GM23338 (cell line): ENCODE results near the gene AMBRA1.

ENCODE experiments used
- CREB1 ChIP-seq: fragments of 250-450 bp; sonication (Bioruptor Pico); IDR thresholded peaks from 2 replicates; pipeline ENCODE4 v1.5.0; 2020; ENCODE audit warnings: low read depth, mild to moderate bottlenecking, moderate library complexity
- EZH2 ChIP-seq: fragments of 200-600 bp; sonication (generic); IDR thresholded peaks from one replicate; pipeline ENCODE4 v1.8.0; 2017; ENCODE audit warnings: antibody characterized with exemption, mild to moderate bottlenecking, low read depth; ENCODE audit not compliant: unreplicated experiment
- EZH2phosphoT487 ChIP-seq: fragments of 200-600 bp; sonication (generic); IDR thresholded peaks from one replicate; pipeline ENCODE4 v1.8.1; 2018; ENCODE audit warnings: antibody characterized with exemption; ENCODE audit not compliant: unreplicated experiment
- JUNB ChIP-seq: IDR thresholded peaks from one replicate; pipeline ENCODE4 v1.6.1; 2016; ENCODE audit warnings: antibody characterized with exemption; ENCODE audit not compliant: unreplicated experiment
- NANOG ChIP-seq: IDR thresholded peaks from 2 replicates; pipeline ENCODE4 v1.6.1; 2016; ENCODE audit warnings: antibody characterized with exemption, borderline replicate concordance
- POLR2AphosphoS5 ChIP-seq: IDR thresholded peaks from 2 replicates; pipeline ENCODE4 v1.6.1; 2016; ENCODE audit warnings: antibody characterized with exemption, low read depth
- STAT1 ChIP-seq: IDR thresholded peaks from one replicate; pipeline ENCODE4 v1.6.1; 2016; ENCODE audit warnings: antibody characterized with exemption; ENCODE audit not compliant: unreplicated experiment
- ZNF114 ChIP-seq: fragments of 250-450 bp; sonication (Bioruptor Pico); IDR thresholded peaks from 2 replicates; pipeline ENCODE4 v1.5.0; 2020; ENCODE audit warnings: mild to moderate bottlenecking, moderate library complexity
- ZNF331 ChIP-seq: fragments of 250-450 bp; sonication (Bioruptor Pico); IDR thresholded peaks from 2 replicates; pipeline ENCODE4 v1.5.0; 2020; ENCODE audit warnings: low read depth, mild to moderate bottlenecking, moderate library complexity
- TF ChIP-seq, protein P1 (sequence below), 2 experiments: fragments of 200-600 bp in 1 of 2; sonication (generic) in 1 of 2; conservative IDR thresholded peaks; 2 replicates each; pipeline versions ENCODE4 v1.5.1 to v1.6.1; 2016 to 2017; ENCODE audit warnings: antibody characterized with exemption in 2 of 2, low read depth in 2 of 2, mild to moderate bottlenecking in 2 of 2, moderate library complexity in 1 of 2
- TF ChIP-seq, protein P2 (sequence below): IDR thresholded peaks from one replicate; pipeline ENCODE4 v1.6.1; 2018; ENCODE audit warnings: antibody characterized with exemption; ENCODE audit not compliant: unreplicated experiment
- TF ChIP-seq, protein P3 (sequence below): fragments of 250-450 bp; sonication (Bioruptor Pico); IDR thresholded peaks from 2 replicates; pipeline ENCODE4 v1.5.0; 2020; ENCODE audit warnings: mild to moderate bottlenecking, moderate library complexity
- TF ChIP-seq, protein P4 (sequence below): IDR thresholded peaks from 2 replicates; pipeline ENCODE4 v1.6.1; 2016; ENCODE audit warnings: antibody characterized with exemption

DNA sequence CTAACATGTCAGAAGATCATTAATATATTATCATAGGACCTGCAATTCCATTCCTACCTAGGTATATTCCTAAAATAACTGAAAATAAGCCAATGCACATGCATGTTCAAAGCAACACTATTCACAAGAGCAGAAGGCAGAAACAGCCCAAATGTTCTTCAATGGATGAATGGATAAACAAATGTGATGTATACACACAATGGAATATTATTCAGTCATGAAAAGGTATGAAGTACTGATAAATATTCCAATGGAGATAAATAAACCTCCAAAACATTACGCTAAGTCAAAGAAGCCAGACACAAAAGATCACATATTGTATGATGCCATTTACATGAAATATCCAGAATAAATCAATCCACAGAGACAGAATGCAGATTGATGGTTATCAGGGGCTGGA, 16.8 kb downstream of the AMBRA1 start:
- TF ChIP-seq EZH2: no peak
- TF ChIP-seq, protein P1, sequence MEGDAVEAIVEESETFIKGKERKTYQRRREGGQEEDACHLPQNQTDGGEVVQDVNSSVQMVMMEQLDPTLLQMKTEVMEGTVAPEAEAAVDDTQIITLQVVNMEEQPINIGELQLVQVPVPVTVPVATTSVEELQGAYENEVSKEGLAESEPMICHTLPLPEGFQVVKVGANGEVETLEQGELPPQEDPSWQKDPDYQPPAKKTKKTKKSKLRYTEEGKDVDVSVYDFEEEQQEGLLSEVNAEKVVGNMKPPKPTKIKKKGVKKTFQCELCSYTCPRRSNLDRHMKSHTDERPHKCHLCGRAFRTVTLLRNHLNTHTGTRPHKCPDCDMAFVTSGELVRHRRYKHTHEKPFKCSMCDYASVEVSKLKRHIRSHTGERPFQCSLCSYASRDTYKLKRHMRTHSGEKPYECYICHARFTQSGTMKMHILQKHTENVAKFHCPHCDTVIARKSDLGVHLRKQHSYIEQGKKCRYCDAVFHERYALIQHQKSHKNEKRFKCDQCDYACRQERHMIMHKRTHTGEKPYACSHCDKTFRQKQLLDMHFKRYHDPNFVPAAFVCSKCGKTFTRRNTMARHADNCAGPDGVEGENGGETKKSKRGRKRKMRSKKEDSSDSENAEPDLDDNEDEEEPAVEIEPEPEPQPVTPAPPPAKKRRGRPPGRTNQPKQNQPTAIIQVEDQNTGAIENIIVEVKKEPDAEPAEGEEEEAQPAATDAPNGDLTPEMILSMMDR (conservative IDR thresholded peaks at IDR 0.05; ENCODE audit: low read depth in 2 of 2): no peak
- no peak for TF ChIP-seq POLR2AphosphoS5
- no peak for TF ChIP-seq JUNB
- TF ChIP-seq, protein P2, sequence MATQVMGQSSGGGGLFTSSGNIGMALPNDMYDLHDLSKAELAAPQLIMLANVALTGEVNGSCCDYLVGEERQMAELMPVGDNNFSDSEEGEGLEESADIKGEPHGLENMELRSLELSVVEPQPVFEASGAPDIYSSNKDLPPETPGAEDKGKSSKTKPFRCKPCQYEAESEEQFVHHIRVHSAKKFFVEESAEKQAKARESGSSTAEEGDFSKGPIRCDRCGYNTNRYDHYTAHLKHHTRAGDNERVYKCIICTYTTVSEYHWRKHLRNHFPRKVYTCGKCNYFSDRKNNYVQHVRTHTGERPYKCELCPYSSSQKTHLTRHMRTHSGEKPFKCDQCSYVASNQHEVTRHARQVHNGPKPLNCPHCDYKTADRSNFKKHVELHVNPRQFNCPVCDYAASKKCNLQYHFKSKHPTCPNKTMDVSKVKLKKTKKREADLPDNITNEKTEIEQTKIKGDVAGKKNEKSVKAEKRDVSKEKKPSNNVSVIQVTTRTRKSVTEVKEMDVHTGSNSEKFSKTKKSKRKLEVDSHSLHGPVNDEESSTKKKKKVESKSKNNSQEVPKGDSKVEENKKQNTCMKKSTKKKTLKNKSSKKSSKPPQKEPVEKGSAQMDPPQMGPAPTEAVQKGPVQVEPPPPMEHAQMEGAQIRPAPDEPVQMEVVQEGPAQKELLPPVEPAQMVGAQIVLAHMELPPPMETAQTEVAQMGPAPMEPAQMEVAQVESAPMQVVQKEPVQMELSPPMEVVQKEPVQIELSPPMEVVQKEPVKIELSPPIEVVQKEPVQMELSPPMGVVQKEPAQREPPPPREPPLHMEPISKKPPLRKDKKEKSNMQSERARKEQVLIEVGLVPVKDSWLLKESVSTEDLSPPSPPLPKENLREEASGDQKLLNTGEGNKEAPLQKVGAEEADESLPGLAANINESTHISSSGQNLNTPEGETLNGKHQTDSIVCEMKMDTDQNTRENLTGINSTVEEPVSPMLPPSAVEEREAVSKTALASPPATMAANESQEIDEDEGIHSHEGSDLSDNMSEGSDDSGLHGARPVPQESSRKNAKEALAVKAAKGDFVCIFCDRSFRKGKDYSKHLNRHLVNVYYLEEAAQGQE: no peak
- no peak for TF ChIP-seq EZH2phosphoT487
- TF ChIP-seq CREB1 (CRISPR knock-in tag): no peak
- TF ChIP-seq, protein P3, sequence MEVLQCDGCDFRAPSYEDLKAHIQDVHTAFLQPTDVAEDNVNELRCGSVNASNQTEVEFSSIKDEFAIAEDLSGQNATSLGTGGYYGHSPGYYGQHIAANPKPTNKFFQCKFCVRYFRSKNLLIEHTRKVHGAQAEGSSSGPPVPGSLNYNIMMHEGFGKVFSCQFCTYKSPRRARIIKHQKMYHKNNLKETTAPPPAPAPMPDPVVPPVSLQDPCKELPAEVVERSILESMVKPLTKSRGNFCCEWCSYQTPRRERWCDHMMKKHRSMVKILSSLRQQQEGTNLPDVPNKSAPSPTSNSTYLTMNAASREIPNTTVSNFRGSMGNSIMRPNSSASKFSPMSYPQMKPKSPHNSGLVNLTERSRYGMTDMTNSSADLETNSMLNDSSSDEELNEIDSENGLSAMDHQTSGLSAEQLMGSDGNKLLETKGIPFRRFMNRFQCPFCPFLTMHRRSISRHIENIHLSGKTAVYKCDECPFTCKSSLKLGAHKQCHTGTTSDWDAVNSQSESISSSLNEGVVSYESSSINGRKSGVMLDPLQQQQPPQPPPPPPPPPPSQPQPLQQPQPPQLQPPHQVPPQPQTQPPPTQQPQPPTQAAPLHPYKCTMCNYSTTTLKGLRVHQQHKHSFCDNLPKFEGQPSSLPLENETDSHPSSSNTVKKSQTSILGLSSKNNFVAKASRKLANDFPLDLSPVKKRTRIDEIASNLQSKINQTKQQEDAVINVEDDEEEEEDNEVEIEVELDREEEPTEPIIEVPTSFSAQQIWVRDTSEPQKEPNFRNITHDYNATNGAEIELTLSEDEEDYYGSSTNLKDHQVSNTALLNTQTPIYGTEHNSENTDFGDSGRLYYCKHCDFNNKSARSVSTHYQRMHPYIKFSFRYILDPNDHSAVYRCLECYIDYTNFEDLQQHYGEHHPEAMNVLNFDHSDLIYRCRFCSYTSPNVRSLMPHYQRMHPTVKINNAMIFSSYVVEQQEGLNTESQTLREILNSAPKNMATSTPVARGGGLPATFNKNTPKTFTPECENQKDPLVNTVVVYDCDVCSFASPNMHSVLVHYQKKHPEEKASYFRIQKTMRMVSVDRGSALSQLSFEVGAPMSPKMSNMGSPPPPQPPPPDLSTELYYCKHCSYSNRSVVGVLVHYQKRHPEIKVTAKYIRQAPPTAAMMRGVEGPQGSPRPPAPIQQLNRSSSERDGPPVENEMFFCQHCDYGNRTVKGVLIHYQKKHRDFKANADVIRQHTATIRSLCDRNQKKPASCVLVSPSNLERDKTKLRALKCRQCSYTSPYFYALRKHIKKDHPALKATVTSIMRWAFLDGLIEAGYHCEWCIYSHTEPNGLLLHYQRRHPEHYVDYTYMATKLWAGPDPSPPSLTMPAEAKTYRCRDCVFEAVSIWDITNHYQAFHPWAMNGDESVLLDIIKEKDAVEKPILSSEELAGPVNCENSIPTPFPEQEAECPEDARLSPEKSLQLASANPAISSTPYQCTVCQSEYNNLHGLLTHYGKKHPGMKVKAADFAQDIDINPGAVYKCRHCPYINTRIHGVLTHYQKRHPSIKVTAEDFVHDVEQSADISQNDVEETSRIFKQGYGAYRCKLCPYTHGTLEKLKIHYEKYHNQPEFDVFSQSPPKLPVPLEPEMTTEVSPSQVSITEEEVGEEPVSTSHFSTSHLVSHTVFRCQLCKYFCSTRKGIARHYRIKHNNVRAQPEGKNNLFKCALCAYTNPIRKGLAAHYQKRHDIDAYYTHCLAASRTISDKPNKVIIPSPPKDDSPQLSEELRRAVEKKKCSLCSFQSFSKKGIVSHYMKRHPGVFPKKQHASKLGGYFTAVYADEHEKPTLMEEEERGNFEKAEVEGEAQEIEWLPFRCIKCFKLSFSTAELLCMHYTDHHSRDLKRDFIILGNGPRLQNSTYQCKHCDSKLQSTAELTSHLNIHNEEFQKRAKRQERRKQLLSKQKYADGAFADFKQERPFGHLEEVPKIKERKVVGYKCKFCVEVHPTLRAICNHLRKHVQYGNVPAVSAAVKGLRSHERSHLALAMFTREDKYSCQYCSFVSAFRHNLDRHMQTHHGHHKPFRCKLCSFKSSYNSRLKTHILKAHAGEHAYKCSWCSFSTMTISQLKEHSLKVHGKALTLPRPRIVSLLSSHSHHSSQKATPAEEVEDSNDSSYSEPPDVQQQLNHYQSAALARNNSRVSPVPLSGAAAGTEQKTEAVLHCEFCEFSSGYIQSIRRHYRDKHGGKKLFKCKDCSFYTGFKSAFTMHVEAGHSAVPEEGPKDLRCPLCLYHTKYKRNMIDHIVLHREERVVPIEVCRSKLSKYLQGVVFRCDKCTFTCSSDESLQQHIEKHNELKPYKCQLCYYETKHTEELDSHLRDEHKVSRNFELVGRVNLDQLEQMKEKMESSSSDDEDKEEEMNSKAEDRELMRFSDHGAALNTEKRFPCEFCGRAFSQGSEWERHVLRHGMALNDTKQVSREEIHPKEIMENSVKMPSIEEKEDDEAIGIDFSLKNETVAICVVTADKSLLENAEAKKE (CRISPR knock-in tag): no peak
- TF ChIP-seq ZNF331 (CRISPR knock-in tag): no peak
- TF ChIP-seq, protein P4, sequence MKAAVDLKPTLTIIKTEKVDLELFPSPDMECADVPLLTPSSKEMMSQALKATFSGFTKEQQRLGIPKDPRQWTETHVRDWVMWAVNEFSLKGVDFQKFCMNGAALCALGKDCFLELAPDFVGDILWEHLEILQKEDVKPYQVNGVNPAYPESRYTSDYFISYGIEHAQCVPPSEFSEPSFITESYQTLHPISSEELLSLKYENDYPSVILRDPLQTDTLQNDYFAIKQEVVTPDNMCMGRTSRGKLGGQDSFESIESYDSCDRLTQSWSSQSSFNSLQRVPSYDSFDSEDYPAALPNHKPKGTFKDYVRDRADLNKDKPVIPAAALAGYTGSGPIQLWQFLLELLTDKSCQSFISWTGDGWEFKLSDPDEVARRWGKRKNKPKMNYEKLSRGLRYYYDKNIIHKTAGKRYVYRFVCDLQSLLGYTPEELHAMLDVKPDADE: no peak
- no peak for TF ChIP-seq ZNF114 (CRISPR knock-in tag)
- TF ChIP-seq NANOG: no peak
- no peak for TF ChIP-seq STAT1
